Measurements from ENCODE around the gene ZNF700. TPM values are rescaled to one million over a fixed set of nuclear protein-coding genes. Genes with fewer than 3 reads are reported as not detected.

ZNF700 gene
- total and polyA plus RNA-seq, 9 of the 15 experiments (the other 6 are each of a cell fraction or from before 2014, with no cell fraction given) = 10.3 to 24.7 (median 14.1) TPM

- TF ChIP-seq ZBTB11 (CRISPR knock-in tag; IDR thresholded peaks at IDR 0.05) (no peak), HOMEZ (CRISPR knock-in tag; IDR thresholded peaks at IDR 0.05) (no peak), RB1 (IDR thresholded peaks at IDR 0.05; ENCODE audit: low read depth) (no peak), PML (IDR thresholded peaks at IDR 0.05; ENCODE audit: low read length) (no peak), TRIM25 (IDR thresholded peaks at IDR 0.05; ENCODE audit: borderline replicate concordance) (no peak), MECOM (CRISPR knock-in tag; IDR thresholded peaks at IDR 0.05) (no peak), HDAC3 (IDR thresholded peaks at IDR 0.05; ENCODE audit: borderline replicate concordance, partially characterized antibody) (no peak), NR0B1 (IDR thresholded peaks at IDR 0.05; ENCODE audit: partially characterized antibody) (no peak), SMARCB1 (IDR thresholded peaks at IDR 0.05; ENCODE audit: insufficient read length, low read depth) (no peak), DEAF1 (CRISPR knock-in tag; IDR thresholded peaks at IDR 0.05) (no peak), MBD1 (CRISPR knock-in tag; IDR thresholded peaks at IDR 0.05) (no peak)
Observed at GRCh38 chr19:11948646-11949045, 23.7 kb downstream of the ZNF700 start (continued).
